ENCODE results near the gene SEL1L.
"Not testable (repeated sequence)": the region's sequence is repeated elsewhere in the genome, so short reads cannot be mapped to it uniquely, and the experiment has no call there.

The SEL1L gene

GRCh38 chr14:81433378-81433777, 100.3 kb downstream of the SEL1L start:
- no peak overlapping the region for H3K9ac ChIP-seq (ENCODE audit: low read length)
- peaks cover 15% of the 10 kb centered on the region for H3K27me3 ChIP-seq (ENCODE audit: control insufficient read depth, insufficient read depth, low read length)
- peaks cover 4% of the 10 kb centered on the region for H3K4me1 ChIP-seq (ENCODE audit: control insufficient read depth, insufficient read depth, low read length)
- H3K4me3 ChIP-seq (ENCODE audit: low read length) = no peak overlapping the region
- H3K36me3 ChIP-seq (ENCODE audit: control insufficient read depth, insufficient read depth, low read length) = no peaks in the 10 kb centered on the region
- H3K27ac ChIP-seq (ENCODE audit: low read depth, low read length) = no peak overlapping the region

GRCh38 chr14:81432219-81432661, 101.4 kb downstream of the SEL1L start:
- H3K36me3 ChIP-seq (ENCODE audit: control insufficient read depth, insufficient read depth, low read length) = no peaks in the 10 kb centered on the region
- no peak overlapping the region for H3K9ac ChIP-seq (ENCODE audit: low read length)
- H3K27me3 ChIP-seq (ENCODE audit: control insufficient read depth, insufficient read depth, low read length) = peaks cover 15% of the 10 kb centered on the region
- H3K4me3 ChIP-seq (ENCODE audit: low read length) = no peak overlapping the region
- peaks cover 4% of the 10 kb centered on the region for H3K4me1 ChIP-seq (ENCODE audit: control insufficient read depth, insufficient read depth, low read length)
- no peak overlapping the region for H3K27ac ChIP-seq (ENCODE audit: low read depth, low read length)

- H3K4me3 ChIP-seq (ENCODE audit: low read length) = no peak overlapping the region
- H3K27ac ChIP-seq (ENCODE audit: low read depth, low read length) = no peak overlapping the region
- no peaks in the 10 kb centered on the region for H3K36me3 ChIP-seq (ENCODE audit: control insufficient read depth, insufficient read depth, low read length)
- no peak overlapping the region for H3K9ac ChIP-seq (ENCODE audit: low read length)
- H3K27me3 ChIP-seq (ENCODE audit: control insufficient read depth, insufficient read depth, low read length) = peaks cover 5% of the 10 kb centered on the region
- H3K4me1 ChIP-seq (ENCODE audit: control insufficient read depth, insufficient read depth, low read length) = no peaks in the 10 kb centered on the region
Observed at GRCh38 chr14:81430235-81430634, 103.4 kb downstream of the SEL1L start.

- not testable (repeated sequence) for H3K27me3 ChIP-seq (ENCODE audit: control insufficient read depth, insufficient read depth, low read length); H3K27ac ChIP-seq (ENCODE audit: low read depth, low read length); H3K4me1 ChIP-seq (ENCODE audit: control insufficient read depth, insufficient read depth, low read length); H3K9ac ChIP-seq (ENCODE audit: low read length); H3K36me3 ChIP-seq (ENCODE audit: control insufficient read depth, insufficient read depth, low read length); H3K4me3 ChIP-seq (ENCODE audit: low read length)
Observed at GRCh38 chr14:81429749-81430148, 103.9 kb downstream of the SEL1L start.

GRCh38 chr14:81429028-81429427, 104.6 kb downstream of the SEL1L start:
- Histone ChIP-seq H3K36me3 (ENCODE audit: control insufficient read depth, insufficient read depth, low read length) (no peaks in the 10 kb centered on the region), H3K4me3 (ENCODE audit: low read length) (no peak overlapping the region), H3K9ac (ENCODE audit: low read length) (no peak overlapping the region), H3K27ac (ENCODE audit: low read depth, low read length) (no peak overlapping the region), H3K27me3 (ENCODE audit: control insufficient read depth, insufficient read depth, low read length) (peaks cover 2% of the 10 kb centered on the region), H3K4me1 (ENCODE audit: control insufficient read depth, insufficient read depth, low read length) (no peaks in the 10 kb centered on the region)

GRCh38 chr14:81427348-81428058, 106.2 kb downstream of the SEL1L start:
- H3K27me3 ChIP-seq (ENCODE audit: control insufficient read depth, insufficient read depth, low read length) = peaks cover 2% of the 10 kb centered on the region
- H3K27ac ChIP-seq (ENCODE audit: low read depth, low read length) = no peak overlapping the region
- H3K36me3 ChIP-seq (ENCODE audit: control insufficient read depth, insufficient read depth, low read length) = no peaks in the 10 kb centered on the region
- H3K9ac ChIP-seq (ENCODE audit: low read length) = no peak overlapping the region
- H3K4me1 ChIP-seq (ENCODE audit: control insufficient read depth, insufficient read depth, low read length) = no peaks in the 10 kb centered on the region
- no peak overlapping the region for H3K4me3 ChIP-seq (ENCODE audit: low read length)

- H3K27ac ChIP-seq (ENCODE audit: low read depth, low read length) = no peak overlapping the region
- no peaks in the 10 kb centered on the region for H3K4me1 ChIP-seq (ENCODE audit: control insufficient read depth, insufficient read depth, low read length)
- no peak overlapping the region for H3K9ac ChIP-seq (ENCODE audit: low read length)
- H3K36me3 ChIP-seq (ENCODE audit: control insufficient read depth, insufficient read depth, low read length) = no peaks in the 10 kb centered on the region
- no peak overlapping the region for H3K4me3 ChIP-seq (ENCODE audit: low read length)
- H3K27me3 ChIP-seq (ENCODE audit: control insufficient read depth, insufficient read depth, low read length) = no peaks in the 10 kb centered on the region
Observed at GRCh38 chr14:81423504-81423903, 110.1 kb downstream of the SEL1L start.

All from rectal smooth muscle tissue (tissue), 1 donor.